Adipose tissue (tissue), 3 donors: ENCODE data around the gene NKIRAS2. TPM values are rescaled to one million over a fixed set of nuclear protein-coding genes. Genes with fewer than 3 reads are reported as not detected.

Experiments used
- H3K27ac ChIP-seq: one replicate; pipeline ENCODE4 v1.5.1; 2013; ENCODE audit warnings: low read depth, low read length
- WGBS, 3 donors: extraction: QIAGEN DNeasy Blood & Tissue Kit; methylation state at CpG; one replicate each; pipeline ENCODE4 v1.1.7; 2013; 5-methylcytosine and 5-hydroxymethylcytosine counted together
- polyA plus RNA-seq, 3 donors: library from polyadenylated mRNA; stranded (reverse); fragments of 200-250 nt; gene quantifications; one replicate each; pipeline ENCODE4 v1.2.3, GENCODE V29; 2013
- donor health status: healthy with polysubstance abuse.
- donor health status: Bipolar disorder and iron deficiency.
- donor health status: healthy.

The NKIRAS2 gene
- polyA plus RNA-seq, 3 donors = 13.5 to 35.1 (median 30.9) TPM

GRCh38 chr17:42071810-42072209 lies 51.9 kb downstream of the NKIRAS2 start:
- WGBS, 3 donors = 21 to 33% (median 27%) methylated on average over 3 of the region's 3 CpGs
- H3K27ac ChIP-seq = no peak overlapping the region

GRCh38 chr17:42072323-42073187 lies 52.7 kb downstream of the NKIRAS2 start:
- WGBS, 3 donors = 5 to 14% (median 8%) methylated on average over 54 to 67 of the region's 67 CpGs

More at GRCh38 chr17:42072323-42073187, 52.7 kb downstream of the NKIRAS2 start:
- no peak overlapping the region for H3K27ac ChIP-seq

Other genes with a start within 250 kb of the NKIRAS2 start
- gene JUP, start 233.4 kb upstream of the NKIRAS2 start, polyA plus RNA-seq = 10 to 100 TPM; 35.7 to 49.0 (median 36.9) TPM
- 10 to 100 TPM in 1 of 3 donors, 1 to 10 TPM in 2; 3.3 to 11.1 (median 9.7) TPM for gene P3H4, start 208.1 kb upstream of the NKIRAS2 start, polyA plus RNA-seq
- gene FKBP10, start 207.1 kb upstream of the NKIRAS2 start, polyA plus RNA-seq = 10 to 100 TPM in 2 of 3 donors, 1 to 10 TPM in 1; 9.6 to 50.6 (median 24.6) TPM
- gene NT5C3B, start 183.9 kb upstream of the NKIRAS2 start, polyA plus RNA-seq = 10 to 100 TPM; 45.9 to 70.5 (median 50.0) TPM
- gene KLHL10, start 182.3 kb upstream of the NKIRAS2 start, polyA plus RNA-seq = under 1 TPM; 0.02 to 0.79 (median 0.64) TPM
- gene KLHL11, start 154.7 kb upstream of the NKIRAS2 start, polyA plus RNA-seq = 1 to 10 TPM in 1 of 3 donors, under 1 TPM in 2; 0.89 to 1.4 (median 0.90) TPM
- gene ACLY, start 101.1 kb upstream of the NKIRAS2 start, polyA plus RNA-seq = 100 to 1,000 TPM in 1 of 3 donors, 10 to 100 TPM in 2; 41.5 to 104 (median 68.9) TPM
- gene ODAD4, start 89.5 kb upstream of the NKIRAS2 start, polyA plus RNA-seq = under 1 TPM; 0.48 to 0.79 (median 0.64) TPM
- gene CNP, start 53.3 kb upstream of the NKIRAS2 start, polyA plus RNA-seq = 10 to 100 TPM; 19.4 to 45.6 (median 38.2) TPM
- gene DNAJC7, start 2.7 kb upstream of the NKIRAS2 start, polyA plus RNA-seq = 10 to 100 TPM; 43.8 to 86.1 (median 65.2) TPM
- gene C17orf113, start 30.5 kb downstream of the NKIRAS2 start, polyA plus RNA-seq = 1 to 10 TPM in 1 of 3 donors, under 1 TPM in 2; 0.12 to 1.5 (median 0.22) TPM
- 1 to 10 TPM in 1 of 3 donors, under 1 TPM in 2; 0.10 to 2.0 (median 0.67) TPM for gene ZNF385C, start 78.4 kb downstream of the NKIRAS2 start, polyA plus RNA-seq
- gene DHX58, start 92.6 kb downstream of the NKIRAS2 start, polyA plus RNA-seq = 10 to 100 TPM in 1 of 3 donors, 1 to 10 TPM in 2; 6.2 to 17.4 (median 7.0) TPM
- 10 to 100 TPM; 37.5 to 57.1 (median 40.9) TPM for gene KAT2A, start 101.3 kb downstream of the NKIRAS2 start, polyA plus RNA-seq
- gene HSPB9, start 102.7 kb downstream of the NKIRAS2 start, polyA plus RNA-seq = under 1 TPM; 0.09 to 0.70 (median 0.34) TPM
- 100 to 1,000 TPM in 2 of 3 donors, 10 to 100 TPM in 1; 62.4 to 190 (median 182) TPM for gene RAB5C, start 134.9 kb downstream of the NKIRAS2 start, polyA plus RNA-seq
- under 1 TPM; 0.06 to 0.56 (median 0.19) TPM for gene KCNH4, start 161.1 kb downstream of the NKIRAS2 start, polyA plus RNA-seq
- not detected for gene HCRT, start 165.4 kb downstream of the NKIRAS2 start, polyA plus RNA-seq
- 10 to 100 TPM; 16.5 to 20.3 (median 19.4) TPM for gene GHDC, start 174.4 kb downstream of the NKIRAS2 start, polyA plus RNA-seq